Activated CD4-positive, alpha-beta T cell treated with anti-CD3 and anti-CD28 coated beads, Interleukin-2, amount 50 U/mL, for 4 hours (primary cell): Measurements from ENCODE around the gene GIT1.

Experiments
- DNase-seq, 2 experiments: peaks; one replicate each; pipeline ENCODE4 v3.0.0-alpha.2; 2020

GIT1 gene

GRCh38 chr17:29615492-29616299, 26.2 kb upstream of the GIT1 start:
- peak; percentile 73 to 77 for DNase-seq

- DNase-seq = peak; percentile 54 to 58
These were observed 25.6 kb upstream of the GIT1 start for GRCh38 chr17:29615048-29615385.

GRCh38 chr17:29614349-29615047, 25.1 kb upstream of the GIT1 start:
- no peak for DNase-seq

- no peak for DNase-seq
These were observed 24.4 kb upstream of the GIT1 start for GRCh38 chr17:29613856-29614255.

DNA sequence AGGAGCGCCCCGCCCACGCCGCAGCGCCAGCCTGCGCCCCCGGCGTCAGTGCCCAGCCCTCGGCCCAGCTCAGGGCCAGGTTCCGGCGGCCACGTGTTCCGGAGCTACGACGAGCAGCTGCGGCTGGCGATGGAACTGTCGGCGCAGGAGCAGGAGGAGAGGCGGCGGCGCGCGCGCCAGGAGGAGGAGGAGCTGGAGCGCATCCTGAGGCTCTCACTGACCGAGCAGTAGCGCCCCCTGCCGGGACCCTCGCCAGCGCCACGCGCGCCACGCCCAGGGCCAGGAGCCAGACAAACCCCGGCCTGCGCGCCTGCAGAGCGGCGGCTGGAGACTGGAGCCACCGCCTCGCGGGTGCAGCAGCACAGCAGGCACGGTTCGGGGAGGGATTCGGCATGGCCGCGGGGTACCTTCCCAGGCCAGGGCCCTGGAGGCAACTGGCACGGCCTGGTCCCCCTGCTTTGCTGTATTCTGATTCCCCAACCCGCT, 23.9 kb upstream of the GIT1 start:
- peak; percentile 91 to 94 for DNase-seq

GRCh38 chr17:29612404-29613280, 23.2 kb upstream of the GIT1 start:
- DNase-seq = no peak

DNA sequence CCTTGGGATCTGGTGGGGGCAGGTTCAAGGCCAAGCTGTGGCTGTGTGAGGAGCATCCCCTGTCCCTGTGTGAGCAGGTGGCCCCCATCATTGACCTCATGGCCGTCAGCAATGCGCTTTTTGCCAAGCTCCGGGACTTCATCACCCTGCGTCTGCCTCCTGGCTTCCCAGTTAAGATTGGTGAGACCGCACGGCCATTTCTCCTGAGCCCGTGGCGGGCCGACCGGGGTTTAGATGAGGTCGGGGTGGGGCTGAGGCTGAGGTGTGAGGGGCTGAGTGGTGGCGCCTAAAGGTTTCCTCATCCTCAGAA, 22.6 kb upstream of the GIT1 start:
- no peak for DNase-seq

- DNase-seq = no peak
These were observed 22.1 kb upstream of the GIT1 start for GRCh38 chr17:29611351-29612093.

GRCh38 chr17:29610395-29610794, 20.9 kb upstream of the GIT1 start:
- DNase-seq = no peak

- no peak for DNase-seq
These were observed 19.5 kb upstream of the GIT1 start for GRCh38 chr17:29608986-29609385.

DNA sequence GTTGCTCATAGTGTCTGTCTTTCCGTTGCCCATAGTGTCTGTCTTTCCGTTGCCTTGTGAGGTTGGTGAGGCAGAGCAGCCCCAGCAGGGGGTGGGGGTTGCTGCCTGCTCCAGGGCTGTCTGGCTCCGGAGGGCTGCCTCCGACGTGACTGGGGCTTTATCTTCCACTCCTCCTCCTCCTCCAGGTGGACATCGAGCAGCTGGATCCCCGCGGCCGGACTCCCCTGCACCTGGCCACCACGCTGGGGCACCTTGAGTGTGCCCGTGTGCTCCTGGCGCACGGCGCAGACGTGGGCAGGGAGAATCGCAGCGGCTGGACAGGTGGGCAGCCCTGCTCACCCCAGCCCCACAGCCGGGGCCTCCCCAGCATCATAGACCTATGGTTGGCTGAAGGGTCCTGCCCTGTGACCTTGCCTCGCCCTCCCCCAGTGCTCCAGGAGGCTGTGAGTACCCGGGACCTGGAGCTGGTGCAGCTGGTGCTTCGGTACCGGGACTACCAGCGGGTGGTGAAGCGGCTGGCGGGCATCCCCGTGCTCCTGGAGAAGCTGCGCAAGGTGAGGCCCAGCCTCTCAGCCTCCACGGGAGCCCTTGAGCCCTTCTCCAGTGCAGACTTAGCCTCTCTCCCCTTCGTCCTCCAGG, 18.2 kb upstream of the GIT1 start:
- no peak for DNase-seq

DNA sequence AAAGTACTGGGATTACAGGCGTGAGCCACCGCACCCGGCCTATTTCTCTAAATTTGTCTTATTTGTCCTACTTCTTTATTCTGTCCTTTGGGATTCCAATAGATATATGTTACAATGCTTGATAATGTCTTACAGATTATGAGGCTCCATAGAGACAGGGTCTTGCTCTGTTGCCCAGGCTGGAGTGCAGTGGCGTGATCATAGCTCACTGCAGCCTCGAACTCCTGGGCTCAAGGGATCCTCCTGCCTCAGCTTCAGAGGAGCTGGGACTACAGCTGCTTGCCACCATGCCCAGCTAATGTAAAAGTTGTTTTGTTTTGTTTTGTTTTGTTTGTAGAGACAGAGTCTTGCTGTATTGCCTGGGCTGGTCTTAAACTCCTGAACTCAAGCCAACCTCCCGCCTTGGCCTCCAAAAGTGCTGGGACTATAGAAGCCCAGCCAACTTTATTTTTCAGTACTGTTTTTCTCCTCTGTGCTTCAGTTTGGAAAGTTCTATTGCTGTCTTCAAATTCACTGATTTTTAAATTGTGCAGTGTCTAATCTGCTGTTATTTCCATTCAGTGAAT, 13.7 kb upstream of the GIT1 start:
- no peak for DNase-seq

DNA sequence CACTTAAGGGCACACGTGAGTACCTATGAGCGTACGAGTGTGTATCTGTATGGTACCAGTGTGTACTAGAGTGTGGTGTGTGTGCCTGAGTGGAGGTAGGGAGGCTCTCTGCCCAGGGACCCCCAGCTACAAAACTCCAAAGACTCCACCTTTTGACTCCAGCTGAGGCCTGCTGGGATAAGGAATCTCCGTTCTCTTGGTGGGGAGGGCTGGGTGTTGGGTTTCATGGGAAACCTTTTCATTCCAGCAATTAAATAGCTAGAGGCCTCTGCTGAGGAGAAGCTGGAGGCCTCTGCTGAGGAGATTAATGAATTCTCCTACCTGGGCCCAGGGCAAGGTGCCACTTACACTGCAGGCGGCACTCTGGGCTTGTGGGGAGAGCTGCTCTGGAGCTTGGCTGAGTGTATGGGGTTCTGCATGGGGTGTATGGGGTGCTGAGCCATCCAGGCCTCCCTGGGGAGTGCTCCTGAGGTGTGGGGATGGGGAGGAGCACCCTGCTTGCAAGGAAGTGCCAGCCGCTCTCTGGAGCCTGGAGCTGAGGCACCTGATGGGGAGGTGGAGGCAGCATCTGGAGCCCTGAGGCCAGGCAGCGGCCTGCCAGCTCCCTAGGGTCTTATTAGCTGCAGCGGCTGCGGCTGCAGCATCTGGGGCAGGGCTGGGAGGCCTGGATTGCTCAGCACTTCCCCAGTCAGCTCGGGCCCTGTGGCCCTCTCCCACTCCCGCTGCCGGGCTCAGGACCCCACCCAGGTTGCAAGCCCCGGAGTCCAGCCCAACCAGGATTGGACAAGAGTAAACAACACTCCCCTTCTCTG, 8.1 kb upstream of the GIT1 start:
- DNase-seq = no peak

GRCh38 chr17:29596811-29597210, 7.4 kb upstream of the GIT1 start:
- no peak for DNase-seq

DNA sequence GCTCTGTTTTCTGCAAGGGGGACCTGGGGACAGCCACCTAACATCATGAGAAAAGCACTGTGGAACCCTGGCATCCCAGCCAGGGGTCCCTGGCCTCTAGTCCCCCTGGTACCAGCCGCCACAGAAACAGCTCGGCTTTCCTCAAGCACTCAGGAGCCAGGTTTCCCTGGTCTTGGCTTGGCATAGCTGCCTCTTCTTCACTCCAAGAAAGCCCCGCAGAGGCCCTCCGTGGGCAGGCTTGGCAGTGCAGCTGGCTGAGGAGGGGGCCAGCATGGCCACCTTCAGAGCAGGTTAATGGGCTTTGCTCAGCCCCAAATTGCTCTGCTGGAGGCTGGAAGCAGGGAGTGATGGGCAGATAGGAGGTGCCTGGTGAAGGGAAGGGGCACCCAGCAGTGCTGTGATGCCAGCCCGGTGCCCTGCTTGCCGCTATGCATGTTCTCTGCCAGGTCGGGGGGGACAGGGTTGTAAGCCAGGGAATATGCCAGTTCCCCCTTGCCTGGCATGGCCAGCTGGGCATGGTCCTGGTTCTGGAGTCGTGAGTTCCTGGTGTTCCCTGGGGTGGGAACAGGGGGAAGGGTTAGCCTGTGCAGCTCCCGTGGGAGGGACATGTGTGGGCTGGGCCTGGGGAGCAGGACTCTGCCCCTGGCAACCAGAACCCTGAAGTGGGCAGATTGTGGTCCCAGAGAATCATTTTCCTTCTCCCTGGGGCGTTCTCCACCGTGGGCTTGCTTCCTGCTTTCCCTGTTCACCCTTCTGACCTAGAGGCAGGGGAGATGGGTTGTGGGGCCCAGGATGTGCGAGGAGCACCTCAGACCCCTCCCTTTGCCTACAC, 6.7 kb upstream of the GIT1 start:
- DNase-seq = no peak

- no peak for DNase-seq
These were observed 5.9 kb upstream of the GIT1 start for GRCh38 chr17:29595107-29595942.

DNA sequence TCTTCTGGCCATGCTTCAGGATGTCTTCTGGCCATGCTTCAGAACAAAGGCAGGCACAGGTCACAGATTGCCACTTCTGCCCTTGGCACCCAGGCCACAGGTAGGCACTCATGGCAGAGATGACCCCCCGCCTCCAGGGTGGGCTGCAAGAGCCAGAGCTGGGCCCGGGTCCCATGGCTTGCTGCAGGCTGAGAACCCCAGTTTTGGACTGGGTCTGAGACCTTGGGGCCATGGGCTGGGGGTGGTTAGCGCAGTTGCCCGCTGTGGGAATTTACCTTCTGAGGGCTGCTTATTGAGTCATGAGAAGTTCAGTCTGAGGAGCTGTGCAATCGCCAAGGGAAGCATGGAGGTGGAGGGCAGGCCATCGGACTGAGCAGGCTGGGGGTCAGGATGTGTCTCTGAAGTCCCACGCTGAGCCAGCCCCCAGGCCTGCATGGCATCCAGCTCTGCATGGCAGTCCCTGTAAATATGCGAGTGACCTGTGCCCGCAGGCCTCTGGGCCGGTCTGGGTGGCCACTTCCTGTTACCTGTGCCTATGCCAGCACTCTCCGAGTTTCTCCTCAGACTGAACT, 5.2 kb upstream of the GIT1 start:
- no peak for DNase-seq

DNA sequence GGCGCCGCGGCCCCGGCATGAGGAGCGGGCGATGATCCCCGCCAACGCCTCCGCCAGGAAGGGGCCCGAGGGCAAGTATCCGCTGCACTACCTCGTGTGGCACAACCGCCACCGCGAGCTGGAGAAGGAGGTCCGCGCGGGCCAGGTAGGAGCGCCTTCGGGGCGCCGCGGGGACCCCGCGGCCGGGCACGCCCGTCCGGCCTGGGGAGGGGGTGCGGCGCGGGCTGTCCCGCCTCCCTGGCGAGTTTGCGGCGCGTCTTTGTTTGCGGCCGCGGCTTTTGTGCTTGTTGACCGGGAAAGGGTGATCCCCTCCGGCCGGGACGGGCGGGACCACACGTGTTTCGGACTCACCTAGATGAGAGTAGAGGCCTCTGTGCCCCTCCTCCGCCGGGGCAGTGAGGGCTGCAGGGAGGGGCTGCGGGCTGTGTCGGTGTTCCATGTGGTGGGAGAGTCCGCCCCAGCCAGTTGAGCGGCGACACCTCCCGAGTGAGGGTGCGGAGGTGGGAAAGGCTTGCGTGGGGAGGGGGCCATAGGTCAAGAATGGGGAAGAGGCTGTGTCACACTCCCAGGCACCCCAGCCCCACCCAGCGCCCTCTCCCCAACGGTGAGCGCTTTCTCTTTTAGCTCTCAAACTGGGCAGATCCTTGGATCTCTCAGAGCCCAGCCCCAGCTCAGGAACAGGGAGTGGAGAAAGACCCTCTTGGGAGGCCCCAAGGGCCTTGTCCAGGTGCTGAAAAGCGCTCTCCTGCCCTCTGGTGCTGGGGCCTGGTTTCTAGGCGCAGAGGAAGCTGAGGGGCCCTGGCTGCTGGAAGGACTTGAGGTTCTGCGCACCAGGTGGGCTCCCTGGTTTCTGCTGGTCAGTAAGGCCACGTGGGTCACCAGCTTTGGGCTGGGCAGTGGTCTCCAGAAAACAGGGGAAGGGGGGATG, 4.4 kb upstream of the GIT1 start:
- no peak for DNase-seq
